ENCODE measurements around the gene RBM28.

- TF ChIP-seq CTCF (IDR thresholded peaks at IDR 0.05; ENCODE audit: poor library complexity, severe bottlenecking) (no peak), POLR2AphosphoS5 (IDR thresholded peaks at IDR 0.05) (no peak), REST (IDR thresholded peaks at IDR 0.05; ENCODE audit: borderline replicate concordance) (no peak), SMC3 (conservative IDR thresholded peaks at IDR 0.05; ENCODE audit: poor library complexity) (no peak), EZH2 (IDR thresholded peaks at IDR 0.05; ENCODE audit: borderline replicate concordance, insufficient read depth, low read length, poor library complexity, severe bottlenecking) (no peak), EP300 (conservative IDR thresholded peaks at IDR 0.05; ENCODE audit: poor library complexity, severe bottlenecking) (no peak), RAD21 (conservative IDR thresholded peaks at IDR 0.05) (no peak)
Measured at GRCh38 chr7:128381161-128381821, 37.6 kb upstream of the RBM28 start.

Measured in neural cell (in vitro differentiated cells).